HFF-Myc (cell line): Measurements from ENCODE around the gene LTBP2.
A peak's percentile ranks its signal among the peaks of the same experiment; 100 is the strongest.

ENCODE experiments used
- DNase-seq: peaks from one replicate; pipeline ENCODE4 v3.0.0-alpha.2; 2011; ENCODE audit warnings: low read depth; ENCODE audit errors: extremely low read depth
- H3K4me3 ChIP-seq: replicated peaks from 2 replicates; pipeline ENCODE4 v1.5.1; 2011; ENCODE audit warnings: low read depth, mild to moderate bottlenecking, control low read depth, low read length
- TF ChIP-seq, protein P1 (sequence below): IDR thresholded peaks from 2 replicates; pipeline ENCODE4 v1.5.1; 2012; ENCODE audit warnings: mild to moderate bottlenecking, low read depth, low read length, control low read depth; ENCODE audit errors: missing control alignments

The LTBP2 gene

DNA sequence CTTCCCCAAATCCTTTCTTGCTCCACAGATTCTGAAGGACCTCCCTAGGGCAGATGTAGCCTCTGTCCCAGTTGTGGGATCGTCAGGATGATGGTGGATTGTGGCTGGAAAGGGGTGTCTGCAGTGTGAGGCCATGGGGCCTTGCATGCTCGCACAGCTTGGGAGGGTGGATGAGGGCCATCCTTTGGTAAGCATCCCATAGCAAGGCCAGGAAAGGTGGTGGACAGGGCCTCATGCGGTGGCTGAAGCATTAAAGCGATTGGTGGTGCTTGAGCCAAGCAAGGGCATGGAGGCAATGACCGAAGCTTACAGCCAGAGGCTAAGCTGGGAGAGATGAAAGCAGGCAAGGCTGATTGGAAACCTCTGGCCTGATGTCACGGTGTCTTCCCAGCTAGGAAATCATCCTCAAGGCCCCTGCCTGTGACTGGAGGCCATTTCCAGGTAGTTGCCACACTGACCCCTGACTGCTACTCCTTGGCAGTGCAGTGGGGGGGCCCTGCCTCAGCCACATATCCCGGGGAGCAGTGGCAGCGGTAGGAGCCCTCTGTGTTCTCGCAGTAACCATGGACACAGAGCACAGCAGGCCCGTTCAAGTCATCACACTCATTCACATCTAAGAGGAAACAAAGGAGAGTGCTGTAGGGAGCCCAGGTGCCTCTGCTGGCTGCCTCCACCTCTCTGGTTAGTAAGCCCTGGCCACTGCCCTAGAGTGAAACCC, 111.5 kb downstream of the LTBP2 start:
- DNase-seq, result no peak
- no peak overlapping the region for H3K4me3 ChIP-seq
- TF ChIP-seq, protein P1, sequence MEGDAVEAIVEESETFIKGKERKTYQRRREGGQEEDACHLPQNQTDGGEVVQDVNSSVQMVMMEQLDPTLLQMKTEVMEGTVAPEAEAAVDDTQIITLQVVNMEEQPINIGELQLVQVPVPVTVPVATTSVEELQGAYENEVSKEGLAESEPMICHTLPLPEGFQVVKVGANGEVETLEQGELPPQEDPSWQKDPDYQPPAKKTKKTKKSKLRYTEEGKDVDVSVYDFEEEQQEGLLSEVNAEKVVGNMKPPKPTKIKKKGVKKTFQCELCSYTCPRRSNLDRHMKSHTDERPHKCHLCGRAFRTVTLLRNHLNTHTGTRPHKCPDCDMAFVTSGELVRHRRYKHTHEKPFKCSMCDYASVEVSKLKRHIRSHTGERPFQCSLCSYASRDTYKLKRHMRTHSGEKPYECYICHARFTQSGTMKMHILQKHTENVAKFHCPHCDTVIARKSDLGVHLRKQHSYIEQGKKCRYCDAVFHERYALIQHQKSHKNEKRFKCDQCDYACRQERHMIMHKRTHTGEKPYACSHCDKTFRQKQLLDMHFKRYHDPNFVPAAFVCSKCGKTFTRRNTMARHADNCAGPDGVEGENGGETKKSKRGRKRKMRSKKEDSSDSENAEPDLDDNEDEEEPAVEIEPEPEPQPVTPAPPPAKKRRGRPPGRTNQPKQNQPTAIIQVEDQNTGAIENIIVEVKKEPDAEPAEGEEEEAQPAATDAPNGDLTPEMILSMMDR, result no peak

DNA sequence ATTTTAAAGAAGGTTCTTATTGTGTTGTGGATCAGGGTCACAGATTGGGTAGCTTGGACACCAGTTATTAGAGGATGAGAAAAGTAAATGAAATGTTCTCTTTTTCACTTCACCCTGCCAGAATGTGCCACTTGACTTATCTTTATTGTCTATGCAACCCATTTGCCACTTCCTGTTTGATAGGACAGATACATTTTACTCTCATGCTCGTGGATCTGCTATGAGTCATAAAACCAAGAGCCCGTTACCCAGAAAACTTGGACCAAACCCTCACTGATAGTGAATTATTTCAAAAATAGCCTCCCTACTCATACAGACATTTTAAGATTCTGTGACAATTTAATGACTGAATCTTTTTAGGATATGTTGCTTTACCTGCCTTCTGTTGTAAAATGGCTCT, 116.7 kb downstream of the LTBP2 start:
- TF ChIP-seq, protein P1, result no peak
- no peak overlapping the region for H3K4me3 ChIP-seq
- DNase-seq, result no peak

DNA sequence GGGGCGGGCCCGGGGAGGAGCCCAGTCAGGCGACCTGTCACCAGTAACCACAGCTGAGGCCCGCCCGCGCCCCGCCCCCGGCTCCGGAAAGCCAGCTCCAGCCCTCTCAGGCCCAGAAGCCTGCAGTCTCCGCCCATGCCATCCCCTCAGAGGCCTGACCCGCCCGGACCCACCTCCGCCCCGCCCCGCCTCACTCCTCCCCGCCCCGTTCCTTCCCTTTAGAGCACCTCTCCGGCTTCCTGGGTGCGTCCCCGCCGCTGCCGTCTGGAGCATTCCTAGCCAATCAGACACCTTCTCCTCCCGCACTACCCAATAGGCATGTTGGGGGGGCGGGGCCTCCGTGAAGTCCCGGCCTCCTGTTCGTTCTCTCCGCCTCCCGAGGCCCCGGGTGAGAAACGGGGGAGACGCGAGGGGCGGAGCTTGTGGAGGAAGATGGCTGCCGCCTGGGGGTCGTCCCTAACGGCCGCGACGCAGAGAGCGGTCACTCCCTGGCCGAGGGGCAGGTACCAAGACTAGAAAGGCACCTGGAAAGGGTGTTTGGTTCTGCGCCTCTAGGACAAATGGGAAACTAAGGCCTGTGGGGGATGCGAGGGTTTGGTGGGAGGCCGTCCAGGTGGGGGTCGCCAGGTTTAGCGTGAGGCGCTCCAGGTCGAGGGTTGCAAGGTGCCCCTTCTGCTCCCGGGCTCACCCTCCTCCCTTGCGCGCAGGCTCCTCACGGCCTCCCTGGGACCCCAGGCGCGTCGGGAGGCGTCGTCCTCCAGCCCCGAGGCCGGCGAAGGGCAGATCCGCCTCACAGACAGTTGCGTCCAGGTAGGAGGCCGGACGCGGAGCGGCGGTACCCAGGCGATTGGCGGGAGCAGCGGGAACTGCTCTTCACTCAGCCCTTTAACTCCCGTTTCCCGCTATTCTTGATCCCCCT, 118.4 kb downstream of the LTBP2 start, which contains the start of gene ISCA2:
Gene ISCA2, plus strand, starts transcription at position 423 of the 919 bp plus-strand sequence. Its CDS starts 10 bp downstream, at position 433.
- DNase-seq, result peak; percentile 92
- TF ChIP-seq, protein P1, result no peak
- H3K4me3 ChIP-seq, result peak within 1 kb of the TSS; percentile 89

DNA sequence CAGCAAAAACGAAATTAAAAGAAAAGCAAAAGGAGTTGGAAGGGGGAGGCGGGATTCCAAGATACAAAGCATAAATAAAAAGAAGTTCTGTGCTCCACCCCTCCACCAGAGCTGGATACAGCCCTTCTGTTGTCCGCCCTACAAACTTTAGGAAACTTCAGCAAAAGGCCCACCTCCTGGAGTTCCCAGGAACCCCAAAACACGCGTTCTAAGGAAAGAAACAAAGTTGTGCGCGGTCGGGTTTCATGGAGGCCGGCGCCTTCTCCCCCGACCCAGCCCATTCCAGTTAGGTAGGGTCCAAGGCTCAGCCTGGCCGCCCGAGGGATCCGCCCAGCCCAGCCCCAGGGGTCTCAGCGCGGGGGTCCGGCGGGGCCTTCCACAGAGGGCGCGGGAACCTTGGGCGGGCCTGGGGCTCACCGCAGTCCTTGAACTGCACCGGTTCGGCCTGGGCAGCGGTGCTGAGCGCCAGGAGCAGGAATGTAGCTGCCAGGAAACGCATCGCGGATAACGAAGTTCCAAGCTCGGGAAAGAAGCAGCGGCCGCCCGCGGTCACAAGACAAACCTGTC, 119.2 kb downstream of the LTBP2 start, which contains the start of gene NPC2:
Gene NPC2, minus strand, starts transcription at position 530 of the 567 bp plus-strand sequence. Its CDS starts 31 bp downstream, at position 499.
- TF ChIP-seq, protein P1, result no peak
- H3K4me3 ChIP-seq, result peak within 1 kb of the TSS; percentile 89
- no peak for DNase-seq

DNA sequence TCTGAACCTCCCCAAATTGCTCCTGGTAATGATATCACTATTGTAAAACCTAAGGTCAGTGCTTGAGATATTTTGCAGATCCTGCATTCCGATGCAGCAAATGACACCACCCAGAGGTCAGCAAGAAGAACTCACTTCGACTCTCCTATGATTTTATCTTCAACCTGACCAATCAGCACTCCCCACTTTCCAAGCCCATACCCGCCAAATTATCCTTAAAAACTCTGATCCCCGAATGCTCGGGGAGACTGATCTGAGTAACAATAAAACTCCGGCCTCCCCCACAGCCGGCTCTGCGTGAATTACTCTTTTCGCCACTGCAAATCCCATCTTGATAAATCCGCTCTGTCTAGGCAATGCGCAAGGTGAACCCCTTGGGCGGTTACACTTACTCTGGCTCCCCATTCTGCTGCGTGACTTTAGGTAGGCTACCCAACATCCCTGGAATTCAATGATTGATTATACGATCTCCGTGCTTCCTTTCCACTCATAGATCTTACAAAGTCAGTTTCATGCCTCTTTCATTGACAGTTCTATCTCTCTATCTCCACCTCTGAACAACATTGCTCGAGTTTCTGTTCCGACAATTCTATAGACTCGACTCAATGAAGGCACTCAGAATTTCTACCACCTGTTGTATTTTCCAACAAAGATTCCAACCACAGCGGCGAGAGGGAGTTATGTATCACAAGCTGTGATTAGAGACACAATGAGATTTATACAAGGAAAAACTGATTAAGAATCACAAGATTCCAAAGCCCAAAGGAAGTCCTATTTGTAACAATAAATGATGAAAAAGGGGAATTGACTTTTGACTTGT, 119.9 kb downstream of the LTBP2 start:
- DNase-seq, result no peak
- H3K4me3 ChIP-seq, result peak overlapping the region; percentile 68
- TF ChIP-seq, protein P1, result no peak

DNA sequence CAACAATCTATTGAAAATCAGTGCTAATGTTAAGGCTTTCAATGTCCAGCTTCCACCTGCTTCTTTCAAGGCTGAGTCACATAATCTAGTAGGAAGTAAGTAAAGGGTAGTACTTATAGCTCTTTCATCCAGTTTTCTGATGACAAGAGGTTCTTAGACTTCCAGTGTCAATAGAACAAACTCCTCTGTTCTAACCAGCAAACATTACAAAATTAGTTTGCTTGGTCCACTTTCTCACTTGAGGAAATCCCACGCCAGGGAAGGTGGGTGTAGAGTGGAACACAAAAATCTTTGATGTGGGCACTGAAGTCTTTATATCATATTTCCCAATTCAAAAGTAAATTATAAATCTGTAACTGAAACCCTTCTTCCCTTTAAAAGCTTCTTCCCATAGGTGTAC, 121.6 kb downstream of the LTBP2 start:
- no peak for DNase-seq
- TF ChIP-seq, protein P1, result no peak
- no peak overlapping the region for H3K4me3 ChIP-seq
